ENCODE results near the gene DMXL1.
"Not testable (repeated sequence)": the region's sequence is repeated elsewhere in the genome, so short reads cannot be mapped to it uniquely, and the experiment has no call there.

The DMXL1 gene

GRCh38 chr5:119063579-119064379 is 7.1 kb upstream of the DMXL1 start:
- no peak for DNase-seq (ENCODE audit: low spot score)

GRCh38 chr5:119067450-119067849 is 3.4 kb upstream of the DMXL1 start:
- no peak for DNase-seq (ENCODE audit: low spot score)

GRCh38 chr5:119070578-119070827 is 384 bp upstream of the DMXL1 start:
- no peak for DNase-seq (ENCODE audit: low spot score)

- DNase-seq (ENCODE audit: low spot score) = no peak
Observed at GRCh38 chr5:119071561-119071995, 691 bp downstream of the DMXL1 start.

GRCh38 chr5:119072496-119072895 is 1.6 kb downstream of the DMXL1 start:
- DNase-seq (ENCODE audit: low spot score) = no peak

- DNase-seq (ENCODE audit: low spot score) = not testable (repeated sequence)
Observed at GRCh38 chr5:119073746-119074337, 3.0 kb downstream of the DMXL1 start.

- DNase-seq (ENCODE audit: low spot score) = no peak
Observed at GRCh38 chr5:119074419-119074818, 3.5 kb downstream of the DMXL1 start.

GRCh38 chr5:119075269-119075668 is 4.4 kb downstream of the DMXL1 start:
- not testable (repeated sequence) for DNase-seq (ENCODE audit: low spot score)

- no peak for DNase-seq (ENCODE audit: low spot score)
Observed at GRCh38 chr5:119076080-119076479, 5.2 kb downstream of the DMXL1 start.

GRCh38 chr5:119077444-119077843 is 6.6 kb downstream of the DMXL1 start:
- no peak for DNase-seq (ENCODE audit: low spot score)

- no peak for DNase-seq (ENCODE audit: low spot score)
Observed at GRCh38 chr5:119078071-119078846, 7.4 kb downstream of the DMXL1 start.

GRCh38 chr5:119078861-119079260 is 8.0 kb downstream of the DMXL1 start:
- no peak for DNase-seq (ENCODE audit: low spot score)

- DNase-seq (ENCODE audit: low spot score) = no peak
Observed at GRCh38 chr5:119079318-119079921, 8.5 kb downstream of the DMXL1 start.

- no peak for DNase-seq (ENCODE audit: low spot score)
Observed at GRCh38 chr5:119080936-119081335, 10.0 kb downstream of the DMXL1 start.

- no peak for DNase-seq (ENCODE audit: low spot score)
Observed at GRCh38 chr5:119082691-119083090, 11.8 kb downstream of the DMXL1 start.

GRCh38 chr5:119083679-119084078 is 12.8 kb downstream of the DMXL1 start:
- DNase-seq (ENCODE audit: low spot score) = no peak

GRCh38 chr5:119088438-119088837 is 17.6 kb downstream of the DMXL1 start:
- no peak for DNase-seq (ENCODE audit: low spot score)

- no peak for DNase-seq (ENCODE audit: low spot score)
Observed at GRCh38 chr5:119095611-119096010, 24.7 kb downstream of the DMXL1 start.

- DNase-seq (ENCODE audit: low spot score) = peak; percentile 71
Observed at GRCh38 chr5:119105971-119106370, 35.1 kb downstream of the DMXL1 start.

GRCh38 chr5:119112151-119112550 is 41.3 kb downstream of the DMXL1 start:
- no peak for DNase-seq (ENCODE audit: low spot score)

- DNase-seq (ENCODE audit: low spot score) = no peak
Observed at GRCh38 chr5:119117237-119117636, 46.4 kb downstream of the DMXL1 start.

- no peak for DNase-seq (ENCODE audit: low spot score)
Observed at GRCh38 chr5:119118000-119118399, 47.1 kb downstream of the DMXL1 start.

- DNase-seq (ENCODE audit: low spot score) = no peak
Observed at GRCh38 chr5:119120893-119121292, 50.0 kb downstream of the DMXL1 start.
